Fibroblast of pulmonary artery (primary cell): ENCODE data around the gene FAM25G.

Experiments used
- DNase-seq: peaks from one replicate; pipeline ENCODE4 v3.0.0-alpha.2; 2010; ENCODE audit warnings: low read depth
- H3K4me3 ChIP-seq: replicated peaks from 2 replicates; pipeline ENCODE4 v1.5.1; 2011; ENCODE audit warnings: low read depth, mild to moderate bottlenecking, control low read depth, low read length, moderate library complexity
- TF ChIP-seq, protein P1 (sequence below): IDR thresholded peaks from 2 replicates; pipeline ENCODE4 v1.5.1; 2011; ENCODE audit warnings: mild to moderate bottlenecking, control low read depth, low read length, inconsistent platforms; ENCODE audit errors: missing control alignments

Gene FAM25G

DNA sequence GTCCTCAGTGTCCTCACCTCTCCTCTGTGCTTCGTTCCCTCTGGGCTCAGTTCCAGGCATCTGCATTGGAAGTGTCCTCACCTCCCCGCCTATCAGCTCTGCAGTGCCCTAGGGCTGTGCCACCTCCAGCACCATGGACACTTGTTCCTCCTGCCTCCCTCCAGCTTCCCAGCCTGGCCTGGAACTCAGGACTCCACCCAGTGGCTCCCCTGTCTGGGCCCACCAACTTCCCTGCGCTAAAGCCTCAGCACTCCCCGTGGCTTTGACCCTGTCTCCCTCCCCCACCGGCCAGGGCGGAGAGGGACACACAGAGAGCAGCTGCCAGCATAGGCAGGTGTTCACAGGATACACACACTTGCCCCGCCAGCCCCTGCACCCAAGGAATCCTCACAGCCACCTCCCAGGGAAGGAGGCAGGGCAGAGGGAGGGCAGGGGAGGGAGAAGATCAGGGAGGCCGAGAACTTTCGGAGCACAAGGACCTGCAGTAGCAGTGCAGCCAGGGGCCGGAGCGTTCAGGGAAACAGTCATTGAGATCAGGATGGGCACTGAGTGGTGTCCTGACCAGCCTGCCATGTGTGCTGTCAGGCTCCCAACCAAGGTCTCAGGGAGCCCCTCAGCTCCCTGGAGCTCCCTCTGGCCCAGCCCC lies 38.9 kb downstream of the FAM25G start:
- TF ChIP-seq, protein P1, sequence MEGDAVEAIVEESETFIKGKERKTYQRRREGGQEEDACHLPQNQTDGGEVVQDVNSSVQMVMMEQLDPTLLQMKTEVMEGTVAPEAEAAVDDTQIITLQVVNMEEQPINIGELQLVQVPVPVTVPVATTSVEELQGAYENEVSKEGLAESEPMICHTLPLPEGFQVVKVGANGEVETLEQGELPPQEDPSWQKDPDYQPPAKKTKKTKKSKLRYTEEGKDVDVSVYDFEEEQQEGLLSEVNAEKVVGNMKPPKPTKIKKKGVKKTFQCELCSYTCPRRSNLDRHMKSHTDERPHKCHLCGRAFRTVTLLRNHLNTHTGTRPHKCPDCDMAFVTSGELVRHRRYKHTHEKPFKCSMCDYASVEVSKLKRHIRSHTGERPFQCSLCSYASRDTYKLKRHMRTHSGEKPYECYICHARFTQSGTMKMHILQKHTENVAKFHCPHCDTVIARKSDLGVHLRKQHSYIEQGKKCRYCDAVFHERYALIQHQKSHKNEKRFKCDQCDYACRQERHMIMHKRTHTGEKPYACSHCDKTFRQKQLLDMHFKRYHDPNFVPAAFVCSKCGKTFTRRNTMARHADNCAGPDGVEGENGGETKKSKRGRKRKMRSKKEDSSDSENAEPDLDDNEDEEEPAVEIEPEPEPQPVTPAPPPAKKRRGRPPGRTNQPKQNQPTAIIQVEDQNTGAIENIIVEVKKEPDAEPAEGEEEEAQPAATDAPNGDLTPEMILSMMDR, result no peak
- H3K4me3 ChIP-seq, result no peak overlapping the region
- DNase-seq, result no peak

DNA sequence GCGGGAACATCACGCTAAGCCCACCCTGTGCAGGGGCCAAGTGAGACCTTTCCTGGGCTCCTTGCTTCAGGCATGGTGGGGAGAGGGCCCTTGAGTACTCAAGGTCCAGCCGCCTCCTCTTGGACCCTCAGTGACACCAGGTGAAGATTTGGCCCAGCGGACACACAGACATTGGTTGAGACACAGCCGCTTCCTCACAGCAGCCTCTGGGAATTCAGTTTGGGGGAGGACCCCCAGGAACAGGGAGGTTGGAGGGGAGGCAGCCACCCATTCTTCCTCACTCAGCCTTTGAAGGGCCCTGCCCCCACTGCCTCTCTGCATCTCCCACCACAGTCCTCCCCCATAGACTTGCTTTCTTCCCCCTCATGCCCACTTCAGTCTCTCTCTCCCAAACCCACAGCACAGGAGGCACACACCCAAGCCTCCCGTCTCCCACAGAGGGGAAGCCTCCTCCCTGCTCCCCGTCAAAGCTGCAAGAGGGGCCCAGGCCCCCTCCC lies 39.5 kb downstream of the FAM25G start:
- no peak overlapping the region for H3K4me3 ChIP-seq
- DNase-seq, result no peak
- TF ChIP-seq, protein P1, result no peak

DNA sequence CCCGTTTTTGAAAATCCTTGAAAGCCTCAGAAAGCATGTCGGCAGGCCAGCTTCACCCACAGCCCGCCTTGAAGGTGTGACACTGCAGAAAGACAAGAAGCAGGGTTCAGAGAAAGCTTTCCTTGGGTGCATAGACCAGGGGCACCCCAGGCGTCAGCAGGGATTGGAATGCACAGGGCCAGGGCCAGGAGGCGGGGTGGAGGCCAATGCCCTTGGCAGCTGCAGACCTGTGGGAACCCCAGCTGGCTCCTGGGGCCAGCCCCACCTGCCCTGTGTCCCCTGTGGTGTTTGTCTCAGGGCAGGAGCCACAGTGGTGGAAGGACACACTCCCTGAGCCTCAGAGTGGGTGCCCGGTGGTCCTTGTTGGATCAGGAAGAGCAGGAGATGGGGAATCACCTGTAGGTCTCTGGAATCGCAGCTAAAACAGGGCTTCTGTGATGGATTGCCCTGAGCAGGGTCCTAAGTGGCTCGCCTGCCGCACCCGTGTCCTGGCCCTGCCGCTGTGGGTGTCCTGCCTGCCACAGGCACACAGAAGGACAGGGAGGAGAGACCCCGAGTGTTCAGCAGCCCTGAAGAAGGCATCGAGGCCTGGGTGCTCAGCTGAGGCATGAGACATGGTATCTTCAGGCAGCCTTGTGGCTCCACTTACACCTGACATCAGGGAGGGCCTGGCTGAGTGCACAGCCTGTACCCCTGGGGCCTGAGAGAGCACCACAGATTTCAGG lies 40.1 kb downstream of the FAM25G start:
- TF ChIP-seq, protein P1, result no peak
- DNase-seq, result no peak
- no peak overlapping the region for H3K4me3 ChIP-seq

DNA sequence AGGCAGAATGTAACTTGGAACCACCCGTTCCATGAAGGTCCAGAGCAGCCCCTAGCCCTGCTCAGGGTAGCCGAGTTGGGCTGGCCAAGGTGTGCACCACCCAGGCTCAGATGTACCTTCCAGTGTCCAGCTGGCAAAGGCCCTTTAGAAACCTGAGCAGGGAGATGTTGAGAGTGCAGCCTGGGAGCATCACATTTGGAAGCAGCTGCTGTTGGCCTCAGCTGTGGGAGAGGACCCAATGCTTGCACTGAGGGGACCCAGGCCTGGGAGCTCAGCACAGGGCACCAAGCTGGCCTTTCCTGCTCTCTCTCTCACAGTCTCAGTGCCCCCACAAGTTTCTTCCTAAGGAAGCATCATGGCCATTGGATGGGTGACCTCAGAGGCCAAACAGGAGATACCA lies 41.1 kb downstream of the FAM25G start:
- no peak overlapping the region for H3K4me3 ChIP-seq
- TF ChIP-seq, protein P1, result no peak
- DNase-seq, result no peak

DNA sequence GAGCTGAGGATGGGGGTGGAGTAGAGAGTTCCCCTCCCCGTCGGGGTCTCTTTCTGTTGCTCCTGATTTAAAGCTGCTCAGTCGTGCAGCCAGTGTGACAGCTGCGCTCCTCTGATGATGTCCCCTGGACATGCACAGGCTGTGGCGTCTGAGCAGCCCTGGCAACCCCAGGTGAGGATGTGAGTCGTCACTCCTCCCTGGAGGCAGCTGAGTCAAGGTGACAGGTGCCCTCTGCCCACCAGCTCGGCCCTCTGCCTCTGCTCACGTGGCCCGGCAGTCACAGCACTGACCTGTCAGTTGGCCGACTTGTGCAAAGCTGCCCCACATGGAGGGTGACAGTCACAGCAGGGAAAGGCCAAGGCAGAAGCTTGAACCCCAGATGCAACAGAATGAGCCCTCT lies 41.5 kb downstream of the FAM25G start:
- no peak for DNase-seq
- H3K4me3 ChIP-seq, result no peak overlapping the region
- TF ChIP-seq, protein P1, result no peak

DNA sequence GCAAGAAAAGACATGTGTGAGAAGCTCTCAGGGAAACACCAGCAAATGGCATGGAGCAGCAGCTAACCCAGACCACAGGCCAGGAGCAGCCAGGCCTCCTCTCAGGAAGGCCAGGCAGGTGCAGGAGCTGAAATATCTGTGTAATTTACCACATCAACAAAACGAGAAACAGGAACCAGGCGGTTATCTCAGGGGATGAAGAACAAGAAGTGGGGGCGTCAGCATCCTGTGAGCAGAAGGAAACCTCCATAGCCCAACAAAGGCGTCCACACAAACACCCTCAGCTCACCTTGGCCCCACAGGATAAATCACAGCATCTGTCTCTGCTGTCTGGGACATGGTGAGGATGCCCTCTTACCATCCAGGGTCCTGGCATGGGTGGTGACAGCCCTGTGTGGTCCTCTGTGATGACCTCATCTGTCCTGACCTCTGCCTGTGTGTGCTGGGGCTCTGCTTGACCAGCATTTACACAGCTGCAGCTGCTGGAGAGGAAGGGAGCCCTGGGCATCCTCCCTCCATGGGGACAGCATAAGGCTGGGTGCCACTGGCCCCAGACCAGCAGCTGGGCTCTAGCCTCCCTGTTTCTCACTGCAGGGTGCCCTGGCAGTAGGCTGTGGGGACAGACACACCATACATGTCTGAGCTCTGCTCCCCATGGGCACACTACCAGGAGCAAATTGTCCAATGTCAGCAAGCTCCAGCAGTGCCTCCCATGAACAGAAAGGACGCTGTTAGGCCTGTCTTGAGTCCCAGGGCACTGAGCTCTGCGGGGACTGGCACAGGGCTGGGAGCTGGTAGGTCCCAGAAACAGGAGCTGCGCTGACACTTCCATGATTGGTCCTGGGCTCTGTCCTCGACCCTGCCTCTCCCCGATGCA lies 42.2 kb downstream of the FAM25G start:
- TF ChIP-seq, protein P1, result no peak
- no peak for DNase-seq
- no peak overlapping the region for H3K4me3 ChIP-seq
